Endothelial cell of umbilical vein (primary cell): ENCODE data around the gene CIB4. TPM values are rescaled to one million over a fixed set of nuclear protein-coding genes. Genes with fewer than 3 reads are reported as not detected.

Experiments
- BruUV-seq: library from RNA; stranded (reverse); fragments of 400-500 nt; replicated peaks from 2 replicates; lab custom pipeline; 2021; lab: Mats Ljungman, UMichigan
- CTCF ChIA-PET: fragments of 300-600, 350-600 bp; sonication (Branson Sonifier 250); formaldehyde crosslinking; loops from one replicate; lab custom pipeline; 2021; ENCODE audit warnings: antibody characterized with exemption, inconsistent platforms; lab: Charles Lee
- POLR2A ChIA-PET: fragments of 300-600, 350-600 bp; sonication (Branson Sonifier 250); formaldehyde crosslinking; loops from one replicate; lab custom pipeline; 2021; ENCODE audit warnings: antibody characterized with exemption, inconsistent platforms; lab: Charles Lee
- DNase-seq: peaks from one replicate; pipeline ENCODE4 v3.0.0-alpha.2; 2011; ENCODE audit warnings: low read depth, low spot score
- FAIRE-seq: peaks from 2 replicates; lab custom pipeline; 2011; peaks lifted over from hg19 to GRCh38; lab: Jason Lieb, UNC
- H2AFZ ChIP-seq: 2 replicates; pipeline ENCODE4 v1.6.0; 2012; ENCODE audit warnings: low read depth, low read length, control low read depth, inconsistent platforms
- H3K27ac ChIP-seq: 2 replicates; pipeline ENCODE4 v1.5.1; 2011; ENCODE audit warnings: low read depth, mild to moderate bottlenecking, control low read depth, low read length, moderate library complexity; ENCODE audit not compliant: insufficient read depth
- H3K27me3 ChIP-seq, 2 experiments: 2 replicates each; pipeline versions ENCODE4 v1.6.0 to v1.6.1; 2011; ENCODE audit warnings: low read length in 2 of 2, mixed read lengths in 1 of 2; ENCODE audit not compliant: control insufficient read depth in 2 of 2, insufficient read depth in 2 of 2
- H3K36me3 ChIP-seq, 2 experiments: 2 replicates in 1 of 2; 3 replicates in 1 of 2; pipeline ENCODE4 v1.5.1; 2011; ENCODE audit warnings: low read length in 2 of 2, mild to moderate bottlenecking in 1 of 2, moderate library complexity in 1 of 2; ENCODE audit not compliant: control insufficient read depth in 2 of 2, insufficient read depth in 2 of 2; ENCODE audit errors: extremely low read depth in 1 of 2
- H3K4me1 ChIP-seq: 3 replicates; pipeline ENCODE4 v1.5.1; 2011; ENCODE audit warnings: mild to moderate bottlenecking, low read length; ENCODE audit not compliant: control insufficient read depth, insufficient read depth; ENCODE audit errors: extremely low read depth
- H3K4me2 ChIP-seq: 2 replicates; pipeline ENCODE4 v1.6.1; 2011; ENCODE audit warnings: low read length, control low read depth, mixed read lengths; ENCODE audit not compliant: insufficient read depth
- H3K4me3 ChIP-seq, 3 experiments: fragments of 200-600 bp in 1 of 3; sonication (generic), shearing (Covaris generic) in 1 of 3; replicated peaks in 1 of 3; 2 replicates each; pipeline ENCODE4 v1.5.1; 2011 to 2016; ENCODE audit warnings: control low read depth in 3 of 3, low read length in 3 of 3, mild to moderate bottlenecking in 2 of 3, inconsistent platforms in 1 of 3, low read depth in 1 of 3, moderate library complexity in 1 of 3; ENCODE audit not compliant: insufficient read depth in 1 of 3
- H3K79me2 ChIP-seq: 2 replicates; pipeline ENCODE4 v1.6.0; 2012; ENCODE audit warnings: low read length, inconsistent platforms; ENCODE audit not compliant: control insufficient read depth, insufficient read depth
- H3K9ac ChIP-seq: replicated peaks from 2 replicates; pipeline ENCODE3; 2011; ENCODE audit warnings: low read length, control low read depth; ENCODE audit not compliant: insufficient read depth; ENCODE audit errors: extremely low read depth
- H3K9me1 ChIP-seq: replicated peaks from 3 replicates; pipeline ENCODE4 v1.6.0; 2011; ENCODE audit warnings: mild to moderate bottlenecking, low read length; ENCODE audit not compliant: control insufficient read depth, insufficient read depth; ENCODE audit errors: extremely low read depth
- H3K9me3 ChIP-seq: replicated peaks from 2 replicates; pipeline ENCODE4 v1.5.1; 2012; ENCODE audit warnings: low read length, inconsistent platforms; ENCODE audit not compliant: control insufficient read depth, insufficient read depth
- H4K20me1 ChIP-seq: replicated peaks from 2 replicates; pipeline ENCODE3; 2011; ENCODE audit warnings: mild to moderate bottlenecking, low read length; ENCODE audit not compliant: control insufficient read depth, insufficient read depth; ENCODE audit errors: extremely low read depth
- EZH2 ChIP-seq: IDR thresholded peaks from 2 replicates; pipeline ENCODE4 v1.6.1; 2012; ENCODE audit warnings: borderline replicate concordance, low read depth, mild to moderate bottlenecking, moderate library complexity, low read length, inconsistent platforms; ENCODE audit not compliant: severe bottlenecking
- FOS ChIP-seq: IDR thresholded peaks from 2 replicates; pipeline ENCODE4 v1.6.1; 2011; ENCODE audit warnings: mild to moderate bottlenecking, low read length, moderate library complexity, borderline replicate concordance; ENCODE audit not compliant: insufficient read depth
- GATA2 ChIP-seq: IDR thresholded peaks from 2 replicates; pipeline ENCODE4 v1.7.0; 2011; ENCODE audit warnings: low read depth, mild to moderate bottlenecking, moderate library complexity, mixed read lengths, low read length; ENCODE audit not compliant: insufficient read length, insufficient read depth
- JUN ChIP-seq: IDR thresholded peaks from 2 replicates; pipeline ENCODE4 v1.6.1; 2011; ENCODE audit warnings: borderline replicate concordance, low read depth; ENCODE audit not compliant: insufficient read length, insufficient read depth
- MYC ChIP-seq: IDR thresholded peaks from one replicate; pipeline ENCODE4 v1.6.1; 2011; ENCODE audit warnings: mild to moderate bottlenecking, low read depth, low read length
- POLR2A ChIP-seq: IDR thresholded peaks from 2 replicates; pipeline ENCODE4 v1.6.1; 2012; ENCODE audit warnings: low read depth, mild to moderate bottlenecking, control low read depth, low read length
- POLR2AphosphoS5 ChIP-seq: IDR thresholded peaks from 2 replicates; pipeline ENCODE4 v1.6.1; 2012; ENCODE audit warnings: low read depth, mild to moderate bottlenecking, control low read depth, low read length, moderate library complexity; ENCODE audit not compliant: insufficient read depth
- dilution Hi-C: fragments of 300-500 bp; cut with MboI; formaldehyde crosslinking; loops from one replicate; pipeline ENCODE4 v1.15.0; 2019; ENCODE audit warnings: low sequenced_read_pairs; ENCODE audit not compliant: extremely low pct_ligation_motif_present
- intact Hi-C: fragments of 100-400 bp; cut with micrococcal nuclease; formaldehyde crosslinking; loops from one replicate; pipeline ENCODE4 v1.10.0; 2022
- polyA plus RNA-seq, 4 experiments: library from polyadenylated mRNA; depleted of rRNA in 3 of 4; stranded (reverse) in 3 of 4; unstranded in 1 of 4; fragments of >200 nt; gene quantifications; 2 replicates each; pipeline versions ENCODE4 v1.2.1 to v1.2.3, GENCODE V29; 2011 to 2012; ENCODE audit warnings: missing spikeins in 1 of 4
- total RNA-seq: library from RNA; stranded (reverse); gene quantifications from 2 replicates; pipeline ENCODE4 v1.2.3, GENCODE V29; 2021
- TF ChIP-seq, protein P1 (sequence below), 2 donors: IDR thresholded peaks; 1 replicate in 1 of 2; 2 replicates in 1 of 2; pipeline ENCODE4 v1.5.1; 2011; ENCODE audit warnings: low read length in 2 of 2, mild to moderate bottlenecking in 2 of 2, moderate library complexity in 2 of 2, control low read depth in 1 of 2, inconsistent platforms in 1 of 2, low read depth in 1 of 2; ENCODE audit not compliant: insufficient read depth in 1 of 2; ENCODE audit errors: extremely low read depth in 1 of 2
- TF ChIP-seq, protein P2 (sequence below): IDR thresholded peaks from 2 replicates; pipeline ENCODE4 v1.6.1; 2011; ENCODE audit not compliant: insufficient read depth, insufficient read length

CIB4 gene
- total and polyA plus RNA-seq, 2 donors (not counting 3 experiments of a cell fraction or from before 2014, with no cell fraction given): not detected

DNA sequence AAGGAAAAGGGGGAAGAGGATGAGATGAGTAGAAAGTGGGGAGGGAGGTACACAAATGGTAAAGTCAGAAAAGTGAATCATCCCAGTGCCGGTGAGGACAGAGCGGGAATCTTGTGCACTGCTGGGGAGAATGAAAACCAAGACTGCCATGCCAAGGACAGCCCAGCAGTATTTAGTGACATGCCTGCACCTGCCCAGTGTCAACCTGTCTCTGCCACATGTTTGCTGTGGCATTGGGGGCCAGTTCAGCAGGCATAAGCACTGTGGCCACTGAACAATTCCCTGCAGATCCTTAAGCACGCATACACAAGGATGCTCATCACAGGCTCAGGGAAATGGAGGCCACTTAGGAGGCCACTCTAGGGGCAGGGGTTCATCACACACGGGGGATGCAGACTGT is 46.2 kb upstream of the CIB4 start:
- dilution Hi-C loops (no loop called here), intact Hi-C loops (no loop called here)
- H3K9ac ChIP-seq: no peak overlapping the region
- H3K4me1 ChIP-seq: no peaks in the 10 kb centered on the region
- no peaks in the 10 kb centered on the region for H3K9me3 ChIP-seq
- H3K27ac ChIP-seq: no peak overlapping the region
- POLR2A ChIA-PET: no interaction called here
- no peaks in the 10 kb centered on the region for H4K20me1 ChIP-seq
- H3K4me3 ChIP-seq: no peak overlapping the region
- H2AFZ ChIP-seq: no peak overlapping the region
- H3K79me2 ChIP-seq: no peaks in the 10 kb centered on the region
- H3K36me3 ChIP-seq: no peaks in the 10 kb centered on the region
- peaks cover 22 to 23% of the 10 kb centered on the region in 2 experiments for H3K27me3 ChIP-seq
- H3K9me1 ChIP-seq: no peaks in the 10 kb centered on the region
- BruUV-seq: no TSS peak
- FAIRE-seq (no peak), DNase-seq (no peak)
- H3K4me2 ChIP-seq: no peak overlapping the region
- CTCF ChIA-PET: no interaction called here
- TF ChIP-seq EZH2: no peak
- TF ChIP-seq POLR2A: no peak
- no peak for TF ChIP-seq MYC
- TF ChIP-seq GATA2: no peak
- TF ChIP-seq FOS: no peak
- no peak for TF ChIP-seq POLR2AphosphoS5
- no peak for TF ChIP-seq JUN
- TF ChIP-seq, protein P1, sequence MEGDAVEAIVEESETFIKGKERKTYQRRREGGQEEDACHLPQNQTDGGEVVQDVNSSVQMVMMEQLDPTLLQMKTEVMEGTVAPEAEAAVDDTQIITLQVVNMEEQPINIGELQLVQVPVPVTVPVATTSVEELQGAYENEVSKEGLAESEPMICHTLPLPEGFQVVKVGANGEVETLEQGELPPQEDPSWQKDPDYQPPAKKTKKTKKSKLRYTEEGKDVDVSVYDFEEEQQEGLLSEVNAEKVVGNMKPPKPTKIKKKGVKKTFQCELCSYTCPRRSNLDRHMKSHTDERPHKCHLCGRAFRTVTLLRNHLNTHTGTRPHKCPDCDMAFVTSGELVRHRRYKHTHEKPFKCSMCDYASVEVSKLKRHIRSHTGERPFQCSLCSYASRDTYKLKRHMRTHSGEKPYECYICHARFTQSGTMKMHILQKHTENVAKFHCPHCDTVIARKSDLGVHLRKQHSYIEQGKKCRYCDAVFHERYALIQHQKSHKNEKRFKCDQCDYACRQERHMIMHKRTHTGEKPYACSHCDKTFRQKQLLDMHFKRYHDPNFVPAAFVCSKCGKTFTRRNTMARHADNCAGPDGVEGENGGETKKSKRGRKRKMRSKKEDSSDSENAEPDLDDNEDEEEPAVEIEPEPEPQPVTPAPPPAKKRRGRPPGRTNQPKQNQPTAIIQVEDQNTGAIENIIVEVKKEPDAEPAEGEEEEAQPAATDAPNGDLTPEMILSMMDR (IDR thresholded peaks at IDR 0.05; ENCODE audit: extremely low read depth in 1 of 2, insufficient read depth in 1 of 2, low read depth in 1 of 2, low read length in 2 of 2): no peak
- TF ChIP-seq, protein P2, sequence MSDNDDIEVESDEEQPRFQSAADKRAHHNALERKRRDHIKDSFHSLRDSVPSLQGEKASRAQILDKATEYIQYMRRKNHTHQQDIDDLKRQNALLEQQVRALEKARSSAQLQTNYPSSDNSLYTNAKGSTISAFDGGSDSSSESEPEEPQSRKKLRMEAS: no peak
